GM23338 (cell line): ENCODE results near the gene AMIGO1. TPM values are rescaled to one million over a fixed set of nuclear protein-coding genes. Genes with fewer than 3 reads are reported as not detected.

ENCODE experiments used
- ATAC-seq: fragments of 200-7000 bp; cut with Tn5 transposase; 3 replicates; pipeline ENCODE4 v1.9.1; 2020
- DNase-seq: peaks from one replicate; pipeline ENCODE4 v3.0.0-alpha.2; 2015; ENCODE audit warnings: low spot score
- H2AFZ ChIP-seq: fragments of 200-600 bp; sonication (generic); 2 replicates; pipeline ENCODE4 v1.8.0; 2016; ENCODE audit warnings: antibody characterized with exemption, mild to moderate bottlenecking, moderate library complexity
- H3F3A ChIP-seq: fragments of 200-600 bp; sonication (generic); replicated peaks from 2 replicates; pipeline ENCODE4 v1.8.0; 2017; ENCODE audit warnings: antibody characterized with exemption, mixed run types, low read depth
- H3K27ac ChIP-seq: fragments of 200-600 bp; sonication (generic); 2 replicates; pipeline ENCODE4 v1.6.1; 2016; ENCODE audit warnings: low read depth
- H3K27me3 ChIP-seq: fragments of 200-600 bp; sonication (generic); 2 replicates; pipeline ENCODE4 v1.8.0; 2016; ENCODE audit warnings: mild to moderate bottlenecking, mixed run types, moderate library complexity; ENCODE audit not compliant: insufficient read depth
- H3K36me3 ChIP-seq: fragments of 200-600 bp; sonication (generic); 2 replicates; pipeline ENCODE4 v1.8.0; 2016; ENCODE audit warnings: mild to moderate bottlenecking; ENCODE audit not compliant: insufficient read depth
- H3K4me1 ChIP-seq: fragments of 200-600 bp; sonication (generic); 2 replicates; pipeline ENCODE4 v1.8.0; 2016; ENCODE audit warnings: mild to moderate bottlenecking, moderate library complexity; ENCODE audit not compliant: insufficient read depth
- H3K4me2 ChIP-seq: fragments of 200-600 bp; sonication (generic); 2 replicates; pipeline ENCODE4 v1.7.1; 2017; ENCODE audit warnings: mixed run types
- H3K4me3 ChIP-seq: fragments of 200-600 bp; sonication (generic); 2 replicates; pipeline ENCODE4 v1.6.1; 2016; ENCODE audit warnings: mixed run types
- H3K79me2 ChIP-seq: fragments of 200-600 bp; sonication (generic); replicated peaks from 2 replicates; pipeline ENCODE4 v1.8.0; 2017; ENCODE audit warnings: mild to moderate bottlenecking; ENCODE audit not compliant: insufficient read depth
- H3K9me2 ChIP-seq: fragments of 200-600 bp; sonication (generic); 2 replicates; pipeline ENCODE4 v1.8.0; 2017; ENCODE audit not compliant: insufficient read depth
- H4K20me1 ChIP-seq: fragments of 200-600 bp; sonication (generic); replicated peaks from 2 replicates; pipeline ENCODE4 v1.8.0; 2017; ENCODE audit warnings: mild to moderate bottlenecking; ENCODE audit not compliant: insufficient read depth
- H3K27ac Mint-ChIP-seq: 2 replicates; pipeline ENCODE4 v1.8.0; 2020; ENCODE audit warnings: inconsistent platforms, mild to moderate bottlenecking, moderate library complexity, mixed read lengths
- H3K27me3 Mint-ChIP-seq: 3 replicates; pipeline ENCODE4 v1.8.0; 2022; ENCODE audit warnings: low read depth, mild to moderate bottlenecking, moderate library complexity, mixed read lengths, inconsistent platforms; ENCODE audit not compliant: insufficient read depth, poor library complexity
- H3K36me3 Mint-ChIP-seq: 3 replicates; pipeline ENCODE4 v1.8.0; 2021; ENCODE audit warnings: low read depth, mild to moderate bottlenecking, inconsistent platforms, moderate library complexity, mixed read lengths
- H3K4me1 Mint-ChIP-seq: 3 replicates; pipeline ENCODE4 v1.8.0; 2020; ENCODE audit warnings: mild to moderate bottlenecking, inconsistent platforms, mixed read lengths
- H3K4me3 Mint-ChIP-seq: 3 replicates; pipeline ENCODE4 v1.8.0; 2021; ENCODE audit warnings: moderate library complexity, mild to moderate bottlenecking, inconsistent platforms, mixed read lengths
- H3K9me3 Mint-ChIP-seq: 3 replicates; pipeline ENCODE4 v1.8.0; 2020; ENCODE audit warnings: moderate library complexity, mild to moderate bottlenecking, inconsistent platforms, mixed read lengths
- CREB1 ChIP-seq: fragments of 250-450 bp; sonication (Bioruptor Pico); IDR thresholded peaks from 2 replicates; pipeline ENCODE4 v1.5.0; 2020; ENCODE audit warnings: low read depth, mild to moderate bottlenecking, moderate library complexity
- EZH2phosphoT487 ChIP-seq: fragments of 200-600 bp; sonication (generic); IDR thresholded peaks from one replicate; pipeline ENCODE4 v1.8.1; 2018; ENCODE audit warnings: antibody characterized with exemption; ENCODE audit not compliant: unreplicated experiment
- NANOG ChIP-seq: IDR thresholded peaks from 2 replicates; pipeline ENCODE4 v1.6.1; 2016; ENCODE audit warnings: antibody characterized with exemption, borderline replicate concordance
- POLR2AphosphoS5 ChIP-seq: IDR thresholded peaks from 2 replicates; pipeline ENCODE4 v1.6.1; 2016; ENCODE audit warnings: antibody characterized with exemption, low read depth
- STAT1 ChIP-seq: IDR thresholded peaks from one replicate; pipeline ENCODE4 v1.6.1; 2016; ENCODE audit warnings: antibody characterized with exemption; ENCODE audit not compliant: unreplicated experiment
- ZNF114 ChIP-seq: fragments of 250-450 bp; sonication (Bioruptor Pico); IDR thresholded peaks from 2 replicates; pipeline ENCODE4 v1.5.0; 2020; ENCODE audit warnings: mild to moderate bottlenecking, moderate library complexity
- ZNF331 ChIP-seq: fragments of 250-450 bp; sonication (Bioruptor Pico); IDR thresholded peaks from 2 replicates; pipeline ENCODE4 v1.5.0; 2020; ENCODE audit warnings: low read depth, mild to moderate bottlenecking, moderate library complexity
- polyA plus RNA-seq: library from polyadenylated mRNA; unstranded; fragments of >200 nt; fragmentation: Nextera tagmentation; extraction: Ambion mirVana; gene quantifications from 2 replicates; pipeline ENCODE4 v1.2.1, GENCODE V29; 2016
- total RNA-seq: library from RNA; depleted of rRNA; stranded (reverse); fragments of >200 nt; shearing (Covaris generic); gene quantifications from 2 replicates; pipeline ENCODE4 v1.2.3, GENCODE V29; 2014; rRNA removed
- TF ChIP-seq, protein P1 (sequence below): IDR thresholded peaks from one replicate; pipeline ENCODE4 v1.6.1; 2018; ENCODE audit warnings: antibody characterized with exemption; ENCODE audit not compliant: unreplicated experiment
- TF ChIP-seq, protein P2 (sequence below): fragments of 250-450 bp; sonication (Bioruptor Pico); IDR thresholded peaks from 2 replicates; pipeline ENCODE4 v1.5.0; 2020; ENCODE audit warnings: mild to moderate bottlenecking, moderate library complexity

Gene AMIGO1
- total and polyA plus RNA-seq, 2 experiments from 2014 or later: 0.53 to 3.8 TPM

DNA sequence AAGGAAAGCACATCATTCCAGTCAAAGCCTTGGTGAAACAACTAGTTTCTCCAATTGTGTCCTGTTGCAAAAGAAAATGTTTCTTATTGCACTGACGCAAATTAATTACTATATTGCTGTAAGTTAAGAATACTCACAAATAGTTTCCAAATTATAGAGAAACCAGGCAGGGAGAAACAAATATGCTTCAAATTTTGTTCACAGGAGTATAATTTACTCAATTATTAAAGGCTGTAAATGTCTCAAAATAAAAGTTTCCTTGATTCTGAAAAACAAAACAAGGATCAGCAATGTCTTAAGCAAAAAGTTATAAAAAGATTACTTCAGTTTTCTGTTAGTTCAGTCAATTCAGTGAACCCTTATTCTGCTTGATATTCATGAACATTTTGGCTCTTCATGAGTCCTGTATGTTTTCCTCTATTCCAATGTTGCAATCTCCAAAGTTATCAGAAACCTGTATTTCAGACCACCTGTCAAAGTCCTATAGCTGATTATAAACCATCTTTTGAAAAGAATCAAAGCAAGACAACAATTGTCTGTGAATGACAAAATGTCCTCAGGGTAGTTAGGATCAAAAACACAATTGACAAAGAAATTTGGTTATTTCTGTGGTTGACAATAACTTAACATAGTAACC is 54.9 kb downstream of the AMIGO1 start:
- H3F3A ChIP-seq: no peaks in the 10 kb centered on the region
- no peaks in the 10 kb centered on the region for H3K27me3 ChIP-seq
- no peak overlapping the region for H3K4me3 ChIP-seq
- ATAC-seq (no peak), DNase-seq (no peak)
- peaks cover 1% of the 10 kb centered on the region for H3K27me3 Mint-ChIP-seq
- H3K4me1 ChIP-seq: no peaks in the 10 kb centered on the region
- H3K36me3 ChIP-seq: peaks cover 6% of the 10 kb centered on the region; the same call in 1 of the 2 replicates
- H2AFZ ChIP-seq: no peak overlapping the region
- no peaks in the 10 kb centered on the region for H4K20me1 ChIP-seq
- TF ChIP-seq CREB1 (CRISPR knock-in tag): no peak
- TF ChIP-seq EZH2phosphoT487: no peak
- TF ChIP-seq NANOG: no peak
- TF ChIP-seq, protein P1, sequence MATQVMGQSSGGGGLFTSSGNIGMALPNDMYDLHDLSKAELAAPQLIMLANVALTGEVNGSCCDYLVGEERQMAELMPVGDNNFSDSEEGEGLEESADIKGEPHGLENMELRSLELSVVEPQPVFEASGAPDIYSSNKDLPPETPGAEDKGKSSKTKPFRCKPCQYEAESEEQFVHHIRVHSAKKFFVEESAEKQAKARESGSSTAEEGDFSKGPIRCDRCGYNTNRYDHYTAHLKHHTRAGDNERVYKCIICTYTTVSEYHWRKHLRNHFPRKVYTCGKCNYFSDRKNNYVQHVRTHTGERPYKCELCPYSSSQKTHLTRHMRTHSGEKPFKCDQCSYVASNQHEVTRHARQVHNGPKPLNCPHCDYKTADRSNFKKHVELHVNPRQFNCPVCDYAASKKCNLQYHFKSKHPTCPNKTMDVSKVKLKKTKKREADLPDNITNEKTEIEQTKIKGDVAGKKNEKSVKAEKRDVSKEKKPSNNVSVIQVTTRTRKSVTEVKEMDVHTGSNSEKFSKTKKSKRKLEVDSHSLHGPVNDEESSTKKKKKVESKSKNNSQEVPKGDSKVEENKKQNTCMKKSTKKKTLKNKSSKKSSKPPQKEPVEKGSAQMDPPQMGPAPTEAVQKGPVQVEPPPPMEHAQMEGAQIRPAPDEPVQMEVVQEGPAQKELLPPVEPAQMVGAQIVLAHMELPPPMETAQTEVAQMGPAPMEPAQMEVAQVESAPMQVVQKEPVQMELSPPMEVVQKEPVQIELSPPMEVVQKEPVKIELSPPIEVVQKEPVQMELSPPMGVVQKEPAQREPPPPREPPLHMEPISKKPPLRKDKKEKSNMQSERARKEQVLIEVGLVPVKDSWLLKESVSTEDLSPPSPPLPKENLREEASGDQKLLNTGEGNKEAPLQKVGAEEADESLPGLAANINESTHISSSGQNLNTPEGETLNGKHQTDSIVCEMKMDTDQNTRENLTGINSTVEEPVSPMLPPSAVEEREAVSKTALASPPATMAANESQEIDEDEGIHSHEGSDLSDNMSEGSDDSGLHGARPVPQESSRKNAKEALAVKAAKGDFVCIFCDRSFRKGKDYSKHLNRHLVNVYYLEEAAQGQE: no peak
- no peak for TF ChIP-seq STAT1
- TF ChIP-seq ZNF114 (CRISPR knock-in tag): no peak
- TF ChIP-seq, protein P2, sequence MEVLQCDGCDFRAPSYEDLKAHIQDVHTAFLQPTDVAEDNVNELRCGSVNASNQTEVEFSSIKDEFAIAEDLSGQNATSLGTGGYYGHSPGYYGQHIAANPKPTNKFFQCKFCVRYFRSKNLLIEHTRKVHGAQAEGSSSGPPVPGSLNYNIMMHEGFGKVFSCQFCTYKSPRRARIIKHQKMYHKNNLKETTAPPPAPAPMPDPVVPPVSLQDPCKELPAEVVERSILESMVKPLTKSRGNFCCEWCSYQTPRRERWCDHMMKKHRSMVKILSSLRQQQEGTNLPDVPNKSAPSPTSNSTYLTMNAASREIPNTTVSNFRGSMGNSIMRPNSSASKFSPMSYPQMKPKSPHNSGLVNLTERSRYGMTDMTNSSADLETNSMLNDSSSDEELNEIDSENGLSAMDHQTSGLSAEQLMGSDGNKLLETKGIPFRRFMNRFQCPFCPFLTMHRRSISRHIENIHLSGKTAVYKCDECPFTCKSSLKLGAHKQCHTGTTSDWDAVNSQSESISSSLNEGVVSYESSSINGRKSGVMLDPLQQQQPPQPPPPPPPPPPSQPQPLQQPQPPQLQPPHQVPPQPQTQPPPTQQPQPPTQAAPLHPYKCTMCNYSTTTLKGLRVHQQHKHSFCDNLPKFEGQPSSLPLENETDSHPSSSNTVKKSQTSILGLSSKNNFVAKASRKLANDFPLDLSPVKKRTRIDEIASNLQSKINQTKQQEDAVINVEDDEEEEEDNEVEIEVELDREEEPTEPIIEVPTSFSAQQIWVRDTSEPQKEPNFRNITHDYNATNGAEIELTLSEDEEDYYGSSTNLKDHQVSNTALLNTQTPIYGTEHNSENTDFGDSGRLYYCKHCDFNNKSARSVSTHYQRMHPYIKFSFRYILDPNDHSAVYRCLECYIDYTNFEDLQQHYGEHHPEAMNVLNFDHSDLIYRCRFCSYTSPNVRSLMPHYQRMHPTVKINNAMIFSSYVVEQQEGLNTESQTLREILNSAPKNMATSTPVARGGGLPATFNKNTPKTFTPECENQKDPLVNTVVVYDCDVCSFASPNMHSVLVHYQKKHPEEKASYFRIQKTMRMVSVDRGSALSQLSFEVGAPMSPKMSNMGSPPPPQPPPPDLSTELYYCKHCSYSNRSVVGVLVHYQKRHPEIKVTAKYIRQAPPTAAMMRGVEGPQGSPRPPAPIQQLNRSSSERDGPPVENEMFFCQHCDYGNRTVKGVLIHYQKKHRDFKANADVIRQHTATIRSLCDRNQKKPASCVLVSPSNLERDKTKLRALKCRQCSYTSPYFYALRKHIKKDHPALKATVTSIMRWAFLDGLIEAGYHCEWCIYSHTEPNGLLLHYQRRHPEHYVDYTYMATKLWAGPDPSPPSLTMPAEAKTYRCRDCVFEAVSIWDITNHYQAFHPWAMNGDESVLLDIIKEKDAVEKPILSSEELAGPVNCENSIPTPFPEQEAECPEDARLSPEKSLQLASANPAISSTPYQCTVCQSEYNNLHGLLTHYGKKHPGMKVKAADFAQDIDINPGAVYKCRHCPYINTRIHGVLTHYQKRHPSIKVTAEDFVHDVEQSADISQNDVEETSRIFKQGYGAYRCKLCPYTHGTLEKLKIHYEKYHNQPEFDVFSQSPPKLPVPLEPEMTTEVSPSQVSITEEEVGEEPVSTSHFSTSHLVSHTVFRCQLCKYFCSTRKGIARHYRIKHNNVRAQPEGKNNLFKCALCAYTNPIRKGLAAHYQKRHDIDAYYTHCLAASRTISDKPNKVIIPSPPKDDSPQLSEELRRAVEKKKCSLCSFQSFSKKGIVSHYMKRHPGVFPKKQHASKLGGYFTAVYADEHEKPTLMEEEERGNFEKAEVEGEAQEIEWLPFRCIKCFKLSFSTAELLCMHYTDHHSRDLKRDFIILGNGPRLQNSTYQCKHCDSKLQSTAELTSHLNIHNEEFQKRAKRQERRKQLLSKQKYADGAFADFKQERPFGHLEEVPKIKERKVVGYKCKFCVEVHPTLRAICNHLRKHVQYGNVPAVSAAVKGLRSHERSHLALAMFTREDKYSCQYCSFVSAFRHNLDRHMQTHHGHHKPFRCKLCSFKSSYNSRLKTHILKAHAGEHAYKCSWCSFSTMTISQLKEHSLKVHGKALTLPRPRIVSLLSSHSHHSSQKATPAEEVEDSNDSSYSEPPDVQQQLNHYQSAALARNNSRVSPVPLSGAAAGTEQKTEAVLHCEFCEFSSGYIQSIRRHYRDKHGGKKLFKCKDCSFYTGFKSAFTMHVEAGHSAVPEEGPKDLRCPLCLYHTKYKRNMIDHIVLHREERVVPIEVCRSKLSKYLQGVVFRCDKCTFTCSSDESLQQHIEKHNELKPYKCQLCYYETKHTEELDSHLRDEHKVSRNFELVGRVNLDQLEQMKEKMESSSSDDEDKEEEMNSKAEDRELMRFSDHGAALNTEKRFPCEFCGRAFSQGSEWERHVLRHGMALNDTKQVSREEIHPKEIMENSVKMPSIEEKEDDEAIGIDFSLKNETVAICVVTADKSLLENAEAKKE (CRISPR knock-in tag): no peak
- TF ChIP-seq ZNF331 (CRISPR knock-in tag): no peak
- TF ChIP-seq POLR2AphosphoS5: no peak
- H3K4me1 Mint-ChIP-seq: no peaks in the 10 kb centered on the region
- H3K4me3 Mint-ChIP-seq: no peak overlapping the region
- peaks cover 35% of the 10 kb centered on the region for H3K9me3 Mint-ChIP-seq
- H3K79me2 ChIP-seq: no peaks in the 10 kb centered on the region
- no peak overlapping the region for H3K27ac ChIP-seq
- H3K9me2 ChIP-seq: no peaks in the 10 kb centered on the region
- H3K27ac Mint-ChIP-seq: no peak overlapping the region
- H3K4me2 ChIP-seq: no peak overlapping the region
- H3K36me3 Mint-ChIP-seq: peaks cover 3% of the 10 kb centered on the region; the same call in 1 of the 3 replicates

Other genes with a start within 250 kb of the AMIGO1 start
- 50.6 and 61.1 TPM in 2 replicates for gene PSRC1, start 226.6 kb downstream of the AMIGO1 start, total RNA-seq
- 51.4 and 55.0 TPM in 2 replicates for gene PSRC1, start 226.6 kb downstream of the AMIGO1 start, polyA plus RNA-seq
- not detected in 2 replicates for gene MYBPHL, start 202.7 kb downstream of the AMIGO1 start, total RNA-seq
- gene MYBPHL, start 202.7 kb downstream of the AMIGO1 start, polyA plus RNA-seq: 0.68 TPM in 1 of 2 replicates, not detected in the other
- 51.7 and 55.4 TPM in 2 replicates for gene SORT1, start 111.8 kb downstream of the AMIGO1 start, total RNA-seq
- gene SORT1, start 111.8 kb downstream of the AMIGO1 start, polyA plus RNA-seq: 10.3 and 10.9 TPM in 2 replicates
- 94.2 and 104 TPM in 2 replicates for gene PSMA5, start 83.3 kb downstream of the AMIGO1 start, total RNA-seq
- gene PSMA5, start 83.3 kb downstream of the AMIGO1 start, polyA plus RNA-seq: 107 and 126 TPM in 2 replicates
- 0.49 and 1.6 TPM in 2 replicates for gene SYPL2, start 43.2 kb downstream of the AMIGO1 start, total RNA-seq
- gene SYPL2, start 43.2 kb downstream of the AMIGO1 start, polyA plus RNA-seq: 0.40 and 0.56 TPM in 2 replicates
- 9.4 and 9.9 TPM in 2 replicates for gene ATXN7L2, start 25.8 kb downstream of the AMIGO1 start, total RNA-seq
- 8.0 and 9.4 TPM in 2 replicates for gene ATXN7L2, start 25.8 kb downstream of the AMIGO1 start, polyA plus RNA-seq
- gene CYB561D1, start 15.6 kb downstream of the AMIGO1 start, total RNA-seq: 2.7 and 4.4 TPM in 2 replicates
- gene CYB561D1, start 15.6 kb downstream of the AMIGO1 start, polyA plus RNA-seq: 0.89 and 0.95 TPM in 2 replicates
- 0.58 TPM in 1 of 2 replicates, not detected in the other for gene GPR61, start 30.1 kb upstream of the AMIGO1 start, total RNA-seq
- 0.13 and 0.28 TPM in 2 replicates for gene GPR61, start 30.1 kb upstream of the AMIGO1 start, polyA plus RNA-seq
- gene GNAI3, start 38.9 kb upstream of the AMIGO1 start, total RNA-seq: 9.6 and 10.2 TPM in 2 replicates
- 4.0 and 4.5 TPM in 2 replicates for gene GNAI3, start 38.9 kb upstream of the AMIGO1 start, polyA plus RNA-seq
- gene GNAT2, start 109.9 kb upstream of the AMIGO1 start, total RNA-seq: 0.21 TPM in 1 of 2 replicates, not detected in the other
- gene GNAT2, start 109.9 kb upstream of the AMIGO1 start, polyA plus RNA-seq: not detected in 2 replicates
- 58.6 and 62.1 TPM in 2 replicates for gene AMPD2, start 110.1 kb upstream of the AMIGO1 start, total RNA-seq
- 23.1 and 24.5 TPM in 2 replicates for gene AMPD2, start 110.1 kb upstream of the AMIGO1 start, polyA plus RNA-seq
- 8.6 and 12.8 TPM in 2 replicates for gene GSTM4, start 146.4 kb upstream of the AMIGO1 start, total RNA-seq
- gene GSTM4, start 146.4 kb upstream of the AMIGO1 start, polyA plus RNA-seq: 12.9 and 17.3 TPM in 2 replicates
- 8.9 and 20.3 TPM in 2 replicates for gene GSTM2, start 158.3 kb upstream of the AMIGO1 start, total RNA-seq
- 12.1 and 16.0 TPM in 2 replicates for gene GSTM2, start 158.3 kb upstream of the AMIGO1 start, polyA plus RNA-seq
- not detected in 2 replicates for gene GSTM1, start 178.1 kb upstream of the AMIGO1 start, total RNA-seq
- gene GSTM1, start 178.1 kb upstream of the AMIGO1 start, polyA plus RNA-seq: not detected in 2 replicates
- gene GSTM5, start 202.5 kb upstream of the AMIGO1 start, total RNA-seq: 2.5 and 4.8 TPM in 2 replicates
- gene GSTM5, start 202.5 kb upstream of the AMIGO1 start, polyA plus RNA-seq: 4.4 and 5.0 TPM in 2 replicates
- 3.1 and 7.4 TPM in 2 replicates for gene GSTM3, start 231.3 kb upstream of the AMIGO1 start, total RNA-seq
- 3.9 and 4.1 TPM in 2 replicates for gene GSTM3, start 231.3 kb upstream of the AMIGO1 start, polyA plus RNA-seq